GM13977 (cell line): ENCODE measurements around the gene TGM2.

Experiments used
- DNase-seq: peaks from one replicate; pipeline ENCODE4 v3.0.0; 2012; ENCODE audit warnings: low spot score
- CTCF ChIP-seq: IDR thresholded peaks from 2 replicates; pipeline ENCODE4 v1.5.1; 2012; ENCODE audit warnings: mild to moderate bottlenecking, control low read depth; ENCODE audit not compliant: insufficient read depth; ENCODE audit errors: extremely low read depth, missing control alignments
- in situ Hi-C: fragments of 300-500 bp; cut with MboI; formaldehyde crosslinking; loops from one replicate; pipeline ENCODE4 v1.12.0; 2022; ENCODE audit warnings: low sequenced_read_pairs, low pct_unique_long_range_greater_than_20kb, mixed read lengths, inconsistent platforms; ENCODE audit not compliant: unreplicated experiment

The TGM2 gene

DNA sequence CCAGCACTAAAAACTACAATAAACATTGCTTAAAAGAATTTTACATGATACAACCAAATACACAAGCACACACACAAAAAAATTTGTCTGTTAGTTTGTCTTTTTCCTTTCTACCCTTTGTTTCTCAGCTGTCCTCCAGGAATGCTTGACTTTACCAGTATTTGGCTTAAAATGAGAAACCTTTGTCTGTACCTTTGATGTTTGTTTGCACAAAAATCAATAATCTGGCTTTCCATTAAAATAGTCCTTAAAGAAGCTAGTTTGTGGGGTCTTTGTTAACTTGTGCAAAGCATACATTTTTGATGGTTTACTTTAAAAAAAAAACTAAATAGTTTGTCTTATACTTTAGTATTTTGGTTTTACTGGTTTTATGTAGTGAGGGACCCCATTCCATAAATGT, 82.2 kb downstream of the TGM2 start:
- TF ChIP-seq CTCF: no peak
- in situ Hi-C loops: no loop called here
- no peak for DNase-seq

DNA sequence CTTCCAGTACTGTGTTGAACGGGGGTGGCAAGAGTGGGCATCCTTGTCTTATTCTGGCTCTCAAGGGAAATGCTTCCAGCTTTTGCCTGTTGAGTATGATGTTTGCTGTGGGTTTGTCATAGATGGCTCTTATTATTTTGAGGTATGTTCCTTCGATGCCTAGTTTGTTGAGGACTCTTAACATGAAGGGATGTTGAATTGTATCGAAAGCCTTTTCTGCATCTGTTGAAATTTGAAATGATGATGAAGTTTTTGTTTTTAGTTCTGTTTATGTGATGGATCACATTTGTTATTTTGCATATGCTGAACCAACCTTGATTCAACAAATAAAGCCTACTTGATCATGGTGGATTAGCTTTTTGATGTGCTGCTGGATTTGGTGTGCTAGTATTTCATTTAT, 83.5 kb downstream of the TGM2 start:
- no peak for DNase-seq
- in situ Hi-C loops: no loop called here
- TF ChIP-seq CTCF: no peak

- no peak for TF ChIP-seq CTCF
- DNase-seq: no peak
- in situ Hi-C loops: no loop called here
These were observed 85.7 kb downstream of the TGM2 start for GRCh38 chr20:38079353-38079752.

DNA sequence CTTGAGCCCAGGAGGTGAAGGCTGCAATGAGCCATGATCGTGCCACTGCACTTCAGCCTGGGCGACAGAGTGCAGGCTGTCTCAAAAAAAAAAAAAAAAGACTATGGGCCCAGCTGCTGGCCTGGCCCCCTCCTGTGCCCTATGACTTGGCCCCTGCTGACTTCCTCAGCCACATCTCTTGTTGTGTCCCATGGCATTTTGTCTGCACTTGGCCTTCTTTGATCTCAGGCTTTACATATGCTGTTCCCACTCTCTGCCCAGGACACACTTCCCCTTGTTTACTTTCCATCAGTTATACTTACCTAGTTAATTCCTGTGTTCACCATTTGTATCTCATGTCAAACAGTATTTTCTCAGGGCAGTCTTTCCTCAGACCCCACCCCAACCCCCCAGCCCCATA, 87.0 kb downstream of the TGM2 start:
- in situ Hi-C loops: no loop called here
- DNase-seq: no peak
- TF ChIP-seq CTCF: no peak
